Skeletal muscle tissue (tissue), 4 donors: ENCODE data around the gene STMN3. TPM values are rescaled to one million over a fixed set of nuclear protein-coding genes. Genes with fewer than 3 reads are reported as not detected.

Experiments used
- H3K27ac ChIP-seq: one replicate; pipeline ENCODE4 v1.7.0; 2013; ENCODE audit warnings: mild to moderate bottlenecking, low read depth, low read length, inconsistent platforms
- H3K27me3 ChIP-seq, 3 donors: one replicate each; pipeline ENCODE4 v1.7.0; 2013; ENCODE audit warnings: low read length in 3 of 3; ENCODE audit not compliant: control insufficient read depth in 3 of 3, insufficient read depth in 3 of 3
- H3K36me3 ChIP-seq, 3 donors: one replicate each; pipeline ENCODE4 v1.7.0; 2013; ENCODE audit warnings: low read length in 3 of 3; ENCODE audit not compliant: control insufficient read depth in 3 of 3, insufficient read depth in 3 of 3
- H3K4me1 ChIP-seq, 3 donors: one replicate each; pipeline ENCODE4 v1.7.0; 2013; ENCODE audit warnings: low read length in 3 of 3, mild to moderate bottlenecking in 3 of 3; ENCODE audit not compliant: control insufficient read depth in 3 of 3, insufficient read depth in 3 of 3
- H3K4me3 ChIP-seq, 3 donors: one replicate each; pipeline ENCODE4 v1.7.0; 2013; ENCODE audit warnings: low read length in 3 of 3
- H3K9ac ChIP-seq, 3 donors: one replicate each; pipeline ENCODE4 v1.7.0; 2013; ENCODE audit warnings: low read length in 3 of 3, mild to moderate bottlenecking in 3 of 3, moderate library complexity in 2 of 3, low read depth in 1 of 3
- H3K9me3 ChIP-seq, 3 donors: one replicate each; pipeline ENCODE4 v1.7.0; 2013; ENCODE audit warnings: low read length in 3 of 3; ENCODE audit not compliant: control insufficient read depth in 3 of 3
- total RNA-seq: library from RNA; depleted of rRNA; stranded (reverse); fragments of >200 nt; gene quantifications from one replicate; pipeline ENCODE4 v1.2.3, GENCODE V29; 2014
- donor health status: Osteomylitis.

Gene STMN3
- total RNA-seq, 1 donor from 2014 or later, result 10.4 TPM

DNA sequence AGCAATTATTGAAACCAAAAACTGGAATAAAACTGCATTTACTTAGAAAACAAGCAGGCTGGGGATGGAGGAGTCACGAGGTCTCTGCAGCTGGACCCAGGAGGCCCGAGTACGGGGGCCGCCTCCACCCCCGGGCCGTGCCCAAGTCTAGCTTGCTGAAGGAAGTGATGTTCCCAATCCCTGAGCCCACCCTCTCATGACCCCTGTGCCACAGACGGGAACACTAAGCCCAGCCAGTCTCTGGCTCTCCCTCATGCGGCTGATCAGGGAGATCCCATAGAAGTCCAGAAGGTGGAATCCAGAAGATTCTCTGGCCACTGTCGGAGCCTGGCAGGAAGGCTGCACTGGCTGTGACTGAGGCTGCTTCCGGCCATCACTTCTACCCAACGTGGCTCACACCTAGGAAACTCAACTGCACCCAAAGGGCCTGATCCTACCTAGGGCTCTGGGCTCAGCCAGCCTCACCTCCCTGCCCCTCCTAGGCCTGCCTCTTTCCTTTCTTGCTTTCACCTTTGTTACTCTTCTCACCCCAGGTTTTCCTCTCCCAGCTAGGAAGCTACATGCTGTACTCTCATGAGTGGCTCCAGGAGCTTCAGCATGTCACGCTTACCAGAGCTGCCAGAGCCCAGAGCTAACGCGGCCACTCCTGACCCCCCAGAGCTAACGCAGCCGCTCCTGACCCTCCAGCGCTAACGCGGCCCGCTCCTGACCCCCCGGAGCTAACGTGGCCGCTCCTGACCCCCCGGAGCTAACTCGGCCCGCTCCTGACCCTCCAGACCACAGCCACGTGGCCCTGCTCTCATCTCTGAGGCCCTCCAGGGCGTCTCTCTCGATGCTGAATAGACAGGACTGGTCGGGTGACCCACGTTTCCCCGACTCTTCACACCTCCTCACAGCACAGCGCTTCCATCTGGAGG is 54.5 kb downstream of the STMN3 start:
- Histone ChIP-seq H3K36me3 (peaks cover 35 to 55% (median 36%) of the 10 kb centered on the region in 3 donors), H3K27ac (no peak overlapping the region), H3K27me3 (no peaks in the 10 kb centered on the region), H3K4me1 (peaks cover 0 to 2% (median 0%) of the 10 kb centered on the region in 3 donors), H3K9me3 (no peaks in the 10 kb centered on the region), H3K9ac (no peak overlapping the region), H3K4me3 (no peak overlapping the region)

DNA sequence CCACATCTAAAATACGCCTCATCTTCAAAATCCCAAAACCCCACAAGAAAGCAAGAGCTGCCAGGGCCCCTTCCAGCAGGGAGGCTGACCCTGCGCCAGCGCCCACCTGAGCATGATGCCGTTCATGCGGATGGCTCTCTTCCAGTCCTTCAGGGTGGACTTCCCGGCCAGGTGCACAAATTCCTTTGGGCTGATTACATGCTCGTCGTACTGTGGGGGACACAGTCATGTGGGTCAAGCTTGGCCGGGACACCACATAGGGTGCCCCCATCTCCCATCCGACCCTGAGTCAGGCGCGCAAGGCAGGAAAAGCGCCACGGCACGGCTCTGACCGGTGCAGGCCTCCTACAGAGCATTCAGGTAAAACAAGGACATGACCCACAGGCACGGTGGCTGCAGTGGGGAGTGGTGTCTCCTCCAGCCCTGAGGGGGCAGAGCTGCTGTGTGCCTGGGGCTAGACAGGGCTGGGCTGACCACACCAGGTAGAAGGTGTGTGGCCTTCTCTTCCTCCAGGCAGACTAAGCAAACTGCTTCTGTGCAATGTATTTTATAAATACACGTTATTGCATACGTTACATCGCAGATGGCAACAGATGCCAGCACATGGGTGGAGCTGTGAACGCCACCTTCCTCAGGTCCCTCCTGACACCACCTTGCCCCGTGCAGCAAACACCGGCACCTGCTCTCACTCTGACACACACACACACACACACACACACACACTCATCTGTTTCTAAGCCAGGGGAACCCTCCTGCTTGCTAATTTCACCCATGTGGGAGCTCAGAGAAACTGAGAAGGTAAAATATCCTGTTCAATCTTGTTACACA is 55.4 kb downstream of the STMN3 start:
- Histone ChIP-seq H3K27ac (no peak overlapping the region), H3K36me3 (peaks cover 37 to 56% (median 40%) of the 10 kb centered on the region in 3 donors), H3K4me3 (no peak overlapping the region), H3K27me3 (no peaks in the 10 kb centered on the region), H3K9me3 (no peaks in the 10 kb centered on the region), H3K9ac (no peak overlapping the region), H3K4me1 (peaks cover 0 to 2% (median 0%) of the 10 kb centered on the region in 3 donors)

DNA sequence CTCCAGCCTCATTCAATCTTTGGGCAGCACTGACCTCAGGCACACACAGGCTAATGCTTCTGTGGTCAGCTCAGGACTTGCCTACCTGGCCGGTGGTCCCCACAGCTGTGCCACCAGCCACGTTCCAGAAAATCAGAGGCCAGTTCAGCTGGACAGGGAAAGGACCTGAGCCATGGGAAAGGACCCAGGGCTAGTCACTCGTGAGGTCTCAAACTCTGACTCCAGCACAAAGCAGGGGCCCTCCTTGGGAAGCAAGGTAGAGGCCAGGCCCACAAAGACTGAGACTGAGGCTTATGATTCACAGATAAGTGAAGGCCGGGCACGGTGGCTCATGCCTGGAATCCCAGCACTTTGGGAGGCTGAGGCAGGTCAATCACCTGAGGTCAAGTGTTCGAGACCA is 56.8 kb downstream of the STMN3 start:
- H3K9me3 ChIP-seq, result no peaks in the 10 kb centered on the region
- H3K27ac ChIP-seq, result no peak overlapping the region
- H3K9ac ChIP-seq, result no peak overlapping the region
- H3K4me3 ChIP-seq, result no peak overlapping the region
- peaks cover 42 to 60% (median 43%) of the 10 kb centered on the region in 3 donors for H3K36me3 ChIP-seq
- H3K4me1 ChIP-seq, result peaks cover 0 to 2% (median 0%) of the 10 kb centered on the region in 3 donors
- H3K27me3 ChIP-seq, result no peaks in the 10 kb centered on the region

DNA sequence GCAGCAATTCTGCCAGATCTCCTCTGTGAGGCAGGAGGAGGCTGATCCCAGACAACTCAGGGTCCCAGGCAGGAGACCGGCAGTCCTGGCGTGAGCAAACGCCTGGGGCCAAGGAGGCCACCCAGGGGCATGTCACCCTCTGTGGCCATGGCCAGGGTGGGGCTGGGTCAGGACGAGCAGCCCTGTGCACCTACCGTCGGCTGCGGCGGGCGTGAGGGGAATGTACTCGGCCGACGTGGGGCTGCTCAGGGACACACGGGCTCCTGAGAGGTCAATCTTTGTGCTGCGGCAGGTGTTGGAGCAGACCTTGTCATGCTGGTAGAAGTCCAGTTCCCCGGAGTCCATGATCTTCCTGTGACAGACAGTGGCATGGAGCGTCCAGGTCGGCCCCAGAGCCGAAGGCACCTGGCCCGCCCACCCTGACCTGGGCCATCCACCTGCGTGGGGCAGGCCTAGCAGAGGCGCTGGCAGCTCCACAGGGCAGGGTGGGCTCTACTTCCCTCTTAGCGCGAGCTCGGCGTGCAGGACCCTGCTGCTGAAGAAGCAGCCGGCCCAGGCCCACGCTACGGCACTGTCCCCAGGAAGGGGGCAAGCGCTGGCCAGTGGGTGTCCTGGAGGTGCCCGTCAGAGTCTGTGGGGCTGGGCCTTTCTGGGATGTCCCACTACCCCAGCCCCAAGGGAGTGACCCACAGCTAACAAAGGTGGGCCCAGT is 57.7 kb downstream of the STMN3 start:
- H3K36me3 ChIP-seq, result peaks cover 45 to 58% (median 47%) of the 10 kb centered on the region in 3 donors
- H3K9me3 ChIP-seq, result no peaks in the 10 kb centered on the region
- H3K4me3 ChIP-seq, result no peak overlapping the region
- H3K27me3 ChIP-seq, result no peaks in the 10 kb centered on the region
- no peak overlapping the region for H3K27ac ChIP-seq
- H3K4me1 ChIP-seq, result peaks cover 0 to 2% (median 0%) of the 10 kb centered on the region in 3 donors
- H3K9ac ChIP-seq, result no peak overlapping the region

DNA sequence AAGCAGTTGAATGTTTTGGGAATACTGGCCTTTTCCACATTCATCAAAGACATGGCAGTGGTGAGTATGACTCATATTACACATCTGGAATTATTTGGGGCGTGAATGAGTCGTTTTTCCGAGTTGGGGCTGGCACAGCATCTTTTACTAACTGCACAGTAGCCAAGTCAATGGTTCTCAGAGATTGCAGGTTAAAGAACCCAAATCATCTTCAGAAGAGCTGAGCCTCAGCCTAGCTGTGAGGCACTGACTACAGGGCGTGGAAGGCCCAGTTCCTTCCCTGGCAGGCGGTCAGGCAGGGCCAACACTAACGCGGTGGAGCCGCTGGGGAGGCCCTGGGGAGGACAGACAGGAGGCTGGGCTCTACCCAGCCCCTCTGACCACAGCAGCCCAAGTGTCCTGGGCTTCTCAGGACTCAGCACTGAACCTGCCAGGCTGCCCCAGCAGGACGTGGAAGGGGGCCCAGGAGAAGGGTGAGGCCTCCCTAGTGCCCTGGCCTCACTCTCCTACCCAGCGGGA is 59.1 kb downstream of the STMN3 start:
- H3K27me3 ChIP-seq, result no peaks in the 10 kb centered on the region
- no peak overlapping the region for H3K9ac ChIP-seq
- H3K27ac ChIP-seq, result no peak overlapping the region
- peaks cover 51 to 58% (median 56%) of the 10 kb centered on the region in 3 donors for H3K36me3 ChIP-seq
- H3K4me3 ChIP-seq, result no peak overlapping the region
- H3K4me1 ChIP-seq, result peaks cover 0 to 2% (median 0%) of the 10 kb centered on the region in 3 donors
- no peaks in the 10 kb centered on the region for H3K9me3 ChIP-seq

DNA sequence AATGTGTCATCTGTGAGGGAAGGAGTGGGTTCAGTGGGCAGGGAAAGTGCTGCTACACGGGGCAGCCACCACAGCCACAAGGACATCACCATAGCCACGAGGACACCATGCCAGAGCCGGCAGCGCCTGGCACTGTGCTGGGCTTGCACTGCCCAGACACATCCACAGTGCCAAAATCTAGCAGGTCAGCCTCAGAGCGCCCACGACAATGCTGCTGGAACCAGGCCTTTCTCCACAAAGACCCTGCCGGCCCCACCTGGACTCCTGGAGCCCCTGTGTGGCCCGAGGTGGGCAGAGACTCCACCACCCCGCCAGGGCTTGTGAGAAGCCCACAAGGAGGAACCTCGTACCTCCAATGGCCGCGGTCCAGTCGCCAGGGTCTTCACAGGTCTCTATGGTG is 60.6 kb downstream of the STMN3 start:
- Histone ChIP-seq H3K9ac (no peak overlapping the region), H3K36me3 (peaks cover 39 to 58% (median 50%) of the 10 kb centered on the region in 3 donors), H3K4me1 (peaks cover 0 to 6% (median 3%) of the 10 kb centered on the region in 3 donors), H3K9me3 (no peaks in the 10 kb centered on the region), H3K27me3 (no peaks in the 10 kb centered on the region), H3K27ac (no peak overlapping the region), H3K4me3 (no peak overlapping the region)

DNA sequence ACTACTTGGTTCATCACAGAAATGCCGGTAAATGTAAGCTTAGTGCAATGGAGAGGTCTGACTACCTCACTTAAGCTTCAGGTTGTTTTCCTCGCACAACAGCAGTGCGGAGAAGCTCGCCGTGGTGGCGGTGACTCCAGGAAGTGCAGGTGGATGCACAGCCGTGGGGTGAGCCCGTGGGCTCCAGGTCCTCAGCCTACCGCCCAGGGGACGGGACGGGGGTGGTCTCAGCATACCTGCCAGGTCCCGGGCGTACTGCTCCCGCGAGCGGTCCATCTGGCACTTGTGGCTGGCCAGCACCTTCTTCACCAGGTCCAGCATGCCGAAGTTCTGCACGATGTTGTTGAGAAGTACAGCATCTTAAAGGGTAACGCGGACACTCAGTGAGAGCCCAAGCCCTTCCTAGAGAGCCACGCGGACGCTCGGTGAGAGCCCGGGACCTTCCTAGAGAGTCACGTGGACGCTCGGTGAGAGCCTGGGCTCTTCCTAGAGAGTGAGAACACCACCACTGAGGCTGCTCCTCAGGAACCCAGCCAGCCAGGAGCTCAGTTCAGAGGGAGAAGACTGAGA is 61.4 kb downstream of the STMN3 start:
- Histone ChIP-seq H3K4me1 (peaks cover 0 to 7% (median 3%) of the 10 kb centered on the region in 3 donors), H3K27me3 (no peaks in the 10 kb centered on the region), H3K4me3 (no peak overlapping the region), H3K9ac (no peak overlapping the region), H3K27ac (no peak overlapping the region), H3K9me3 (no peaks in the 10 kb centered on the region), H3K36me3 (peaks cover 37 to 56% (median 52%) of the 10 kb centered on the region in 3 donors)

GRCh38 chr20:63591147-63591533 is 62.1 kb downstream of the STMN3 start:
- Histone ChIP-seq H3K9me3 (no peaks in the 10 kb centered on the region), H3K9ac (no peak overlapping the region), H3K27me3 (no peaks in the 10 kb centered on the region), H3K4me3 (no peak overlapping the region), H3K4me1 (peaks cover 2 to 10% (median 3%) of the 10 kb centered on the region in 3 donors), H3K36me3 (peaks cover 37 to 56% (median 49%) of the 10 kb centered on the region in 3 donors), H3K27ac (no peak overlapping the region)
